Neural crest cell (in vitro differentiated cells): Measurements from ENCODE around the gene PAQR5. TPM values are rescaled to one million over a fixed set of nuclear protein-coding genes. Genes with fewer than 3 reads are reported as not detected.
"Not testable (repeated sequence)": the region's sequence is repeated elsewhere in the genome, so short reads cannot be mapped to it uniquely, and the experiment has no call there.

Experiments used
- DNase-seq: peaks from one replicate; pipeline ENCODE4 v3.0.0; 2021; ENCODE audit warnings: low read depth, mixed read lengths, low spot score
- H3K27ac Mint-ChIP-seq: one replicate; pipeline ENCODE4 v1.8.0; 2021; ENCODE audit warnings: mild to moderate bottlenecking, mixed read lengths; ENCODE audit not compliant: unreplicated experiment
- H3K27me3 Mint-ChIP-seq: 2 replicates; pipeline ENCODE4 v1.8.0; 2021; ENCODE audit warnings: low read depth, mild to moderate bottlenecking, mixed read lengths
- H3K36me3 Mint-ChIP-seq: 2 replicates; pipeline ENCODE4 v1.8.0; 2021; ENCODE audit warnings: low read depth, mild to moderate bottlenecking, mixed read lengths
- H3K4me1 Mint-ChIP-seq: 2 replicates; pipeline ENCODE4 v1.8.0; 2021; ENCODE audit warnings: mixed read lengths
- H3K4me3 Mint-ChIP-seq: one replicate; pipeline ENCODE4 v1.8.0; 2021; ENCODE audit warnings: mild to moderate bottlenecking, mixed read lengths
- H3K9me3 Mint-ChIP-seq: 2 replicates; pipeline ENCODE4 v1.8.0; 2021; ENCODE audit warnings: mixed read lengths
- CTCF ChIP-seq: fragments of 200-600 bp; sonication (generic); conservative IDR thresholded peaks from 2 replicates; pipeline ENCODE4 v1.5.0; 2021; ENCODE audit warnings: antibody characterized with exemption, mild to moderate bottlenecking
- total RNA-seq: library from RNA; stranded (reverse); gene quantifications from 2 replicates; pipeline ENCODE4 v1.2.1, GENCODE V29; 2021

The PAQR5 gene
- total RNA-seq, 1 donor from 2014 or later, result 0.21 TPM

- no peaks in the 10 kb centered on the region for H3K27me3 Mint-ChIP-seq
- TF ChIP-seq CTCF, result no peak
- H3K27ac Mint-ChIP-seq, result peak overlapping the region; percentile 57
- H3K36me3 Mint-ChIP-seq, result peaks cover 7% of the 10 kb centered on the region
- DNase-seq, result no peak
- no peak overlapping the region for H3K4me3 Mint-ChIP-seq
- peaks cover 6% of the 10 kb centered on the region for H3K4me1 Mint-ChIP-seq
- no peaks in the 10 kb centered on the region for H3K9me3 Mint-ChIP-seq
Observed at GRCh38 chr15:69446953-69447352, 148.2 kb downstream of the PAQR5 start.

- peaks cover 33% of the 10 kb centered on the region for H3K4me1 Mint-ChIP-seq
- not testable (repeated sequence) for H3K27me3 Mint-ChIP-seq, H3K27ac Mint-ChIP-seq, H3K9me3 Mint-ChIP-seq, DNase-seq
- peaks cover 31% of the 10 kb centered on the region for H3K36me3 Mint-ChIP-seq
- peak overlapping the region; percentile 47 for H3K4me3 Mint-ChIP-seq
Observed at GRCh38 chr15:69450221-69450620, 151.5 kb downstream of the PAQR5 start.

- Mint-ChIP-seq H3K27me3 (peaks cover 2% of the 10 kb centered on the region), H3K4me1 (peaks cover 38% of the 10 kb centered on the region), H3K4me3 (peak overlapping the region; percentile 97), H3K27ac (no peak overlapping the region), H3K36me3 (peaks cover 31% of the 10 kb centered on the region), H3K9me3 (no peaks in the 10 kb centered on the region)
- DNase-seq, result no peak
- no peak for TF ChIP-seq CTCF
Observed at GRCh38 chr15:69450968-69451695, 152.4 kb downstream of the PAQR5 start.

GRCh38 chr15:69451951-69452691 is 153.4 kb downstream of the PAQR5 start:
- Mint-ChIP-seq H3K36me3 (peaks cover 30% of the 10 kb centered on the region), H3K27ac (peak overlapping the region; percentile 76), H3K9me3 (no peaks in the 10 kb centered on the region), H3K4me1 (peaks cover 40% of the 10 kb centered on the region), H3K27me3 (peaks cover 2% of the 10 kb centered on the region), H3K4me3 (peak overlapping the region; percentile 97)
- no peak for DNase-seq
- no peak for TF ChIP-seq CTCF

GRCh38 chr15:69452692-69453521 is 154.2 kb downstream of the PAQR5 start, which contains the start of gene RPLP1:
Gene RPLP1, plus strand, starts transcription at chr15:69452818. Its CDS starts 131 bp downstream, at chr15:69452949.
- H3K9me3 Mint-ChIP-seq, result no peaks in the 10 kb centered on the region

More at GRCh38 chr15:69452692-69453521, 154.2 kb downstream of the PAQR5 start, which contains the start of gene RPLP1:
- Mint-ChIP-seq H3K4me3 (peak within 1 kb of the TSS; percentile 97), H3K27ac (peak within 1 kb of the TSS; percentile 98), H3K27me3 (peaks cover 2% of the 10 kb centered on the region), H3K36me3 (peaks cover 29% of the 10 kb centered on the region), H3K4me1 (peaks cover 40% of the 10 kb centered on the region)
- TF ChIP-seq CTCF, result no peak
- DNase-seq, result peak; percentile 97
